Measurements from ENCODE around the gene GZMM.

- TF ChIP-seq POLR2A (IDR thresholded peaks at IDR 0.05) (no peak), CTCF (IDR thresholded peaks at IDR 0.05) (no peak)
Measured at GRCh38 chr19:558770-559439, 15.1 kb downstream of the GZMM start.

Data from thyroid gland (tissue), 4 donors.